ENCODE data around the gene SLC25A43. TPM values are rescaled to one million over a fixed set of nuclear protein-coding genes. Genes with fewer than 3 reads are reported as not detected.

SLC25A43 gene
- total RNA-seq, 2 donors from 2014 or later, result 19.1 to 26.8 TPM

DNA sequence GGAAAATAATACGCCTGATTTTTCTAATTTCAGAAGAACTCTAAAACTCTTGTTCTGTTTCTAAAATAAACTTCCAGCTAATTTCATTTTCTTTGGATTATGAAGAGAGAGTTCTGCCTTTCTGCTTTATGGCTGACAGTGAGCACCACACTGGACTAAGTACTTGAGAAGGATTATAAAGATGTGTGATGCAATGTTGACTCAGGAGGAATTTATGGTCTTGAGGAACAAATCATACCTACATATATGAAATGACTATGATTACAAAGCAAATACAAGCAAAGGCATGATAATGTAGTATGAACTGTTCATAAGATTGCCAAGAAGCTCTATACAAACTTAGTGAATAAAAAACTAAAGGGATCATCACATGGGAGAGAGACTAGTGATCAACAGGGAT is 56.1 kb downstream of the SLC25A43 start:
- peak overlapping the region; percentile 44 for H3K27ac ChIP-seq
- DNase-seq, result no peak
- no peaks in the 10 kb centered on the region for H3K27me3 ChIP-seq
- H3K9me3 ChIP-seq, result no peaks in the 10 kb centered on the region
- H3K9ac ChIP-seq (ENCODE audit: low read depth in 2 of 2, low read length in 2 of 2), result no peak overlapping the region
- no peaks in the 10 kb centered on the region for H3K36me3 ChIP-seq
- H3K4me3 ChIP-seq, result no peak overlapping the region
- intact Hi-C loops (cut with DNase I), result no loop called here
- TF ChIP-seq, protein P1, sequence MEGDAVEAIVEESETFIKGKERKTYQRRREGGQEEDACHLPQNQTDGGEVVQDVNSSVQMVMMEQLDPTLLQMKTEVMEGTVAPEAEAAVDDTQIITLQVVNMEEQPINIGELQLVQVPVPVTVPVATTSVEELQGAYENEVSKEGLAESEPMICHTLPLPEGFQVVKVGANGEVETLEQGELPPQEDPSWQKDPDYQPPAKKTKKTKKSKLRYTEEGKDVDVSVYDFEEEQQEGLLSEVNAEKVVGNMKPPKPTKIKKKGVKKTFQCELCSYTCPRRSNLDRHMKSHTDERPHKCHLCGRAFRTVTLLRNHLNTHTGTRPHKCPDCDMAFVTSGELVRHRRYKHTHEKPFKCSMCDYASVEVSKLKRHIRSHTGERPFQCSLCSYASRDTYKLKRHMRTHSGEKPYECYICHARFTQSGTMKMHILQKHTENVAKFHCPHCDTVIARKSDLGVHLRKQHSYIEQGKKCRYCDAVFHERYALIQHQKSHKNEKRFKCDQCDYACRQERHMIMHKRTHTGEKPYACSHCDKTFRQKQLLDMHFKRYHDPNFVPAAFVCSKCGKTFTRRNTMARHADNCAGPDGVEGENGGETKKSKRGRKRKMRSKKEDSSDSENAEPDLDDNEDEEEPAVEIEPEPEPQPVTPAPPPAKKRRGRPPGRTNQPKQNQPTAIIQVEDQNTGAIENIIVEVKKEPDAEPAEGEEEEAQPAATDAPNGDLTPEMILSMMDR (IDR thresholded peaks at IDR 0.05), result no peak
- H3K4me1 ChIP-seq, result no peaks in the 10 kb centered on the region

DNA sequence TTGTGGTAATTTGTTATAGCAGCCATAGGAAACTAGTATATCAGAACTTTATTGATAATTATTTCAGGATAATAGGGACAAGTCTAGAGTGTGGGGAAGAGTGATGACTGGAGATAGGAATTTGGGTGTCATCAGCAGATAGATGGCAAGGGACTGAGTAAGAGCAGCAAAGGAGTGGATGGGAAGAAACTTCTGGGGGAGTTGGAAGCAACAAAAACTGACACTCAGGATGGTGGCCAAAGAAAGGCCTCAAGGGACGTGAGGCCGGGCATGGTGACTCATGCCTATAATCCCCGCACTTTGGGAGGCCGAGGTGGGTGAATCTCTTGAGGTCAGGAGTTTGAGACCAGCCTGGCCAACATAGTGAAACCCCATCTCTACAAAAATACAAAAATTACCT is 60.0 kb downstream of the SLC25A43 start:
- Histone ChIP-seq H3K4me1 (no peaks in the 10 kb centered on the region), H3K27ac (no peak overlapping the region), H3K4me3 (no peak overlapping the region), H3K36me3 (no peaks in the 10 kb centered on the region), H3K9me3 (no peaks in the 10 kb centered on the region), H3K27me3 (no peaks in the 10 kb centered on the region), H3K9ac (ENCODE audit: low read depth in 2 of 2, low read length in 2 of 2) (no peak overlapping the region)
- intact Hi-C loops (cut with DNase I), result no loop called here
- no peak for DNase-seq
- TF ChIP-seq, protein P1 (IDR thresholded peaks at IDR 0.05), result no peak

DNA sequence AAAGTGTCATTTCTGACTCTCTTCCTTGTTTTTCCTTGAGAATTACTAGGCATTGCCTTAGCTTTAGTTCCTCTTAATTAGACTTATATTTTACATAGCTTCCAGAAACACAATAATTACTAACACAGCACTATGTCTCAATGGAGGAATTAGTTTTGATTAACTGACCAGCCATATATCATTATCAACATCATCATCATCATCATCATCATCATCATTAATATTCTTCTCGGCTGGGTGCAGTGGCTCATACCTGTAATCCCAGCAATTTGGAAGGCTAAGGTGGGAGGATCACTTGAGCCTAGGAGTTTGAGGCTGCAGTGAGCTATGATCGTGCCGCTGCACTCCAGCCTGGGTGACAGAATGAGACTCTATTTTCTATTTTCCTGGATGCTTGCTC is 66.4 kb downstream of the SLC25A43 start:
- TF ChIP-seq, protein P1 (IDR thresholded peaks at IDR 0.05), result no peak
- H3K4me1 ChIP-seq, result no peaks in the 10 kb centered on the region
- no peaks in the 10 kb centered on the region for H3K36me3 ChIP-seq
- no peaks in the 10 kb centered on the region for H3K9me3 ChIP-seq
- intact Hi-C loops (cut with DNase I), result loop anchor here (5.0 kb wide), 1 partner anchor 68 kb away; the partner anchor contains the start of gene SLC25A43
- H3K27ac ChIP-seq, result no peak overlapping the region
- H3K9ac ChIP-seq (ENCODE audit: low read depth in 2 of 2, low read length in 2 of 2), result no peak overlapping the region
- no peaks in the 10 kb centered on the region for H3K27me3 ChIP-seq
- H3K4me3 ChIP-seq, result no peak overlapping the region
- no peak for DNase-seq

DNA sequence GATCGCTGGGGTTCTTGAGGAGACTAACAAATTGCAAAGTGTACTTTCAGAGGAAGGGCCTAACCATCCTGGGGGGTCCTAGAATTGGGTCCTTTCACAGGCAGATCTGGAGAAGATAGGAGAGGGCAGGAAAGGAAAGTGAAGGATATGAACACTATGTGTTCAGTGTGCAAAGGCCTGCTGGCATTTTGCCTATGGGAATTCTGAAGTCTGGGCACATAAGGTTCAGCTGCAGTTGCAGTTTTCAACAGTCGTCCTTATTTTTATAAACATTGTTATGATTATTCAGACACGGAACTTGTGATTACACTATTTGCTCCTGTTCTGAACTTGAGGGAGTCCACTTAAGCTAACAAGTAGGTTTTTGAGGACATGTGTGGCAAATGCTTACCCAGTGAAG is 67.8 kb downstream of the SLC25A43 start:
- Histone ChIP-seq H3K4me1 (no peaks in the 10 kb centered on the region), H3K27me3 (no peaks in the 10 kb centered on the region), H3K36me3 (no peaks in the 10 kb centered on the region), H3K27ac (no peak overlapping the region), H3K9me3 (no peaks in the 10 kb centered on the region), H3K4me3 (no peak overlapping the region), H3K9ac (ENCODE audit: low read depth in 2 of 2, low read length in 2 of 2) (no peak overlapping the region)
- TF ChIP-seq, protein P1 (IDR thresholded peaks at IDR 0.05), result no peak
- DNase-seq, result no peak
- intact Hi-C loops (cut with DNase I), result loop anchor here (5.0 kb wide), 1 partner anchor 70 kb away; the partner anchor contains the start of gene SLC25A43

DNA sequence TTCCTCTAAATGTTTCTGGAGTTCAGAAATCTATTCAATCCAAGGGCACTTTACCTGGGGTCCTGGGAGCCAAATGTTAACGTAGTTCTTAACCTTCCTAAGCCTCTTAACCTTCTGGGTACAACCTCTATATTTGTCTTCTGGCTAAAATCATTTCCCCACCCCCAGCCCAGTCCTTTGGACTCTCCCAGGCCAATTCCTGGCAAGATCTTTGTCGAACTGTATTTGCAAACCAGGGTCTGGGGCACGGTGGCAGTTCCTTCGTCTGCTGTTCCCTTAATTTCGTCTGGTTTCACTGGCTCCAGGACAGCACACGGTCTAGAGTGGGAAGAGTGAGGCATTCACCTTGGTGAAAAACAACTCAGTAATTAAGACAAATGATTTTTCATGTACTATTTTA is 68.3 kb downstream of the SLC25A43 start:
- intact Hi-C loops (cut with DNase I), result loop anchor here (5.0 kb wide), 1 partner anchor 70 kb away; the partner anchor contains the start of gene SLC25A43
- no peak overlapping the region for H3K4me3 ChIP-seq
- H3K9me3 ChIP-seq, result no peaks in the 10 kb centered on the region
- no peaks in the 10 kb centered on the region for H3K27me3 ChIP-seq
- H3K27ac ChIP-seq, result no peak overlapping the region
- no peaks in the 10 kb centered on the region for H3K36me3 ChIP-seq
- peak overlapping the region in 1 of 2 donors; percentile 62 for H3K9ac ChIP-seq (ENCODE audit: low read depth in 2 of 2, low read length in 2 of 2)
- TF ChIP-seq, protein P1 (IDR thresholded peaks at IDR 0.05), result no peak
- no peaks in the 10 kb centered on the region for H3K4me1 ChIP-seq
- DNase-seq, result no peak
